GM18519 (cell line): ENCODE data around the gene MPDU1.
A peak's percentile ranks its signal among the peaks of the same experiment; 100 is the strongest.

ENCODE experiments used
- ATAC-seq: cut with Tn5 transposase; IDR thresholded peaks from one replicate; pipeline ENCODE4 v1.9.1; 2021; ENCODE audit warnings: mild to moderate bottlenecking, moderate library complexity; ENCODE audit not compliant: unreplicated experiment, low FRiP score

MPDU1 gene

GRCh38 chr17:7583253-7584109 is at the start of gene MPDU1:
Gene MPDU1, plus strand, starts transcription at chr17:7583852. Its CDS starts 11 bp downstream, at chr17:7583863.
- ATAC-seq: peak; percentile 38

DNA sequence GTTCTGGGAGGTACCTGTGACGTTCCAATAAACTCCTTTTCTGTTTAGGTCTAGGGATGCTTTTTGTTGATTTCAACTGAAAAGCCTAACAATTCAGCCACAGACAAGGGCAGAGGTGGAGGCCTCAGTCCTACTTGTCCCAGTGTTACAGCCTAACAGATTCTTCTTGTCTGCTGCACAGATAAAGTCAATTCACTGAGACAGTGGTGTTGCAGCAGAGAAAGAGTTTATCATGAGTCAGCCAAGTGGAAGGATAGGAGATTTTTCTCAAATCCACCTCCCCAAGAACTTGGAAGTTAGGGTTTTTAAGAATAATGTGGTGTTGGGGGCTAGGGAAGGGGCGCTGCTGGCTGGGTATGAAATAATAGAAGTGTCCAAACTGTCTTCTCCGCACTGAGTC is 45.6 kb upstream of the MPDU1 start:
- ATAC-seq: no peak

DNA sequence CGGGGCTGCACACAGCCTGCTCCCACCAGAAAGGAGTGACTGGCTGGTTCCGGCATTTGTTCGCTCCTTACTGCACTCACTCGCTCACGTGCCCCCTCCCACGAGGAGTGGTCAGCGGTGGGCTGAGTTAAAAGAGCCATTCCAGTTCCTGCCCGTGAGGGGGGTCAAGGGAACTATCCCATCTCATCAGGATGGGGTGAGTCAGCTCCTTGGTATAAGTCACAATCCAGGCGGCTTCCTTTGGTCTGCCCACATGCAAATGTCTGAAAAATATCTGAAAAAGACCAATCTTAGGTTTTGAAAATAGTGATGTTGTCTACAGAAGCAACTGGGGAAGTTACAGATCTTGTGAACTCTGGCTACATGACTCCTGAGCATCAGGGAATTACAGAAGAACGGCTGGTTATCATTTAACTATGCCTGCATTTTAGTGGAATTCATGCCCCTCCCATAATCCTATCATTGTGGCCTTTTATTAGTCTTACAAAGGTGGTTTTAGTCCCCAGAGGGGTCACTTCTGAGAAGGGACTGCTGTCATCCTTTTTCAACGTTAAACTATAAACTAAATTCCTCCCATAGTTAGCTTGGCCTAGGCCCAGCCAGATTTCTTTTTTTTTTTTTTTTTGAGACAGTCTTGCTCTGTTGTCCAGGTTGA is 44.6 kb upstream of the MPDU1 start:
- no peak for ATAC-seq

DNA sequence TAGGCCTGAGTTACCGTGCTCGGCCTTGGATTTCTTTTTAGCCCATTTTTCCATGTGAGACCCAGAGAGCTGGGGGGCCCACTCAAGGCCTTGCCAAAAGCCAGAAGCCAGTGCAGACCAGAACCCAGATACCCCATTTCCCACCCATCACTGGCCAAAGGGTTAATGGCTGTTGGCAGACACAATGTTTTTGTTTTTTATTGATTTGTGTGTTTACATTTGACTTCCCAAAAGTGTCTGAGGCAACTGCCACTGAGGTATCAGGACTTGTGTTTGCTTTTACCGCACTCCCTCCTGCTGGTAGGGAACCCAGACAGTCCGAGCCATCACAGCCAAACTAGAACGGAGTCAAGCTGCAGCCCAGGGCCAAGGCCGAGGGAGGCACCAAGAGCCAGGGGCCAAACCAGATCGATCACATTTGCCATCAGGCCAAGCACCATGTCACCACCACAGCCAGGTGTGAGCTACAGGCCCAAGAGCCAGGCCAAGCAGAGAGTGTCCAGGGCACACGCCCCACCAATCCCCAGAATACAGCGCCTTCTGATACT is 42.5 kb upstream of the MPDU1 start:
- no peak for ATAC-seq

DNA sequence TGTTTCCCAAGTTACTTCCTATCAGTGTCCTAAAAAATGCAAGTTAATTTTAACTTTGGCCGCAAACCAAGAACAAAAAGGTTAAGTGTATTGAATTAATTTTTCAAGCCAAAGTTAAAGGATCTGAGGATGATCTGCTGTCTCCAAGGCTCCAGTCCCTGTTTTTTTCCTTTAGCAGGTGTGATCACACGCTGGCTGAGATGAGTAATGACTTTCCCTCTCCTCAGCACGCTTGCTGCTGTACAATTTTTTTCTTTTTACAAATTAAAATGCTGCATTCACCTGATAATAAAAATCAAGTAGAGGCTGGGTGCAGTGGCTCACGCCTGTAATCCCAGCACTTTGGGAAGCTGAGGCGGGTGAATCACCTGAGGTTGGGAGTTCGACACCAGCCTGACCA is 38.7 kb upstream of the MPDU1 start:
- ATAC-seq: no peak

DNA sequence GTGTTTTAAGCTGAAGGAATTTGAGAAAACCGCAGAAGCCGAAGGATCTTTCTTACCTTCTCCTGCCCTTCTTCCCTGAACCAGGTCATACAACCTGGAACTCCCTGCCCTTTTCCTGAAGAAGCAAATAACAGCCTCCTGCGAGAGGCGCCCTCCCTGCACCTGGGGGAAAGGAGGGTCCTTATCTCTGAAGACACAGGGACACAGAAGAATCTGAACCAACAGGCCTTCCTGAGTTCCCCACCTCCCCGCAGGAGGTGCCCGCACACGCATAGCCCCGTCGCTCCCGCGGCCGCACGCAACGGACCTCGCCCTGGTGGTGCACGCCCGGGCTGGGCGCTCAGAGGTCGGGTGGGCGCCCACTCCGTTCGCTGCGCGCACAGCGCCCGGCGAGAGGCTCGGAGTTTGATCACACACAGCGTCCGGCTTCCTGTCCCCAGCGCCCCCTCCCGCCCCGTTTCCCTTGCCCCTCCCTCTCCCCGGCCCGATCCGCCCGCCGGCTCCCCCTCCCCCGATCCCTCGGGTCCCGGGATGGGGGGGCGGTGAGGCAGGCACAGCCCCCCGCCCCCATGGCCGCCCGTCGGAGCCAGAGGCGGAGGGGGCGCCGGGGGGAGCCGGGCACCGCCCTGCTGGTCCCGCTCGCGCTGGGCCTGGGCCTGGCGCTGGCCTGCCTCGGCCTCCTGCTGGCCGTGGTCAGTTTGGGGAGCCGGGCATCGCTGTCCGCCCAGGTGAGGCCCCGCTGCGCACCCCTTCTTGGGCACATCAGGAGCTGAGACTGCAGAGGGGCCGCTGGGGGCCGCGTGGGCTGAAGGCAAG is 34.9 kb upstream of the MPDU1 start, which contains the start of gene TNFSF12:
Gene TNFSF12 (plus strand): TSS at position 474 of the 816 bp plus-strand sequence. CDS start 96 bp downstream, at position 570.
- ATAC-seq: no peak

GRCh38 chr17:7549401-7550055 is 34.1 kb upstream of the MPDU1 start:
- no peak for ATAC-seq

GRCh38 chr17:7550344-7550743 is 33.3 kb upstream of the MPDU1 start:
- ATAC-seq: no peak

DNA sequence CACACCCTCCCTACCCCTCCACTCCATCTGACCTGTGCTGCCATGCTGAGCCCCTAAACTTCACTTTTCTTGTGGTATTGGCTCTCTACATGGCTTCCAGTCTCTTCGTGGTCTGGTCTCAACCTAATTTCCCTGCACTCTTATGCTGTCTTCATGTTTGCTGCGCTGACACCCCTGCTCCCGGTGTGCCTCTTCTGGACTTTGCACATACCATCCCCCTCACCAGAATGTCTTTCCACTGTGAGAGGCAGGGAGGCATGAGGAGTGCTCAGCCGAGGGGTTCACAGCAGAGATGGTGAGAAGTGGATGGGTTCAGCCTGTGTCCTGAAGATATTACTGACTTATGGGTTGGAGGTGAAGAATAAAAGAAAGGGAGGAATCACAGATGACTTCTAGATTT is 32.3 kb upstream of the MPDU1 start:
- no peak for ATAC-seq

- no peak for ATAC-seq
Measured at GRCh38 chr17:7552621-7553051, 31.0 kb upstream of the MPDU1 start.

DNA sequence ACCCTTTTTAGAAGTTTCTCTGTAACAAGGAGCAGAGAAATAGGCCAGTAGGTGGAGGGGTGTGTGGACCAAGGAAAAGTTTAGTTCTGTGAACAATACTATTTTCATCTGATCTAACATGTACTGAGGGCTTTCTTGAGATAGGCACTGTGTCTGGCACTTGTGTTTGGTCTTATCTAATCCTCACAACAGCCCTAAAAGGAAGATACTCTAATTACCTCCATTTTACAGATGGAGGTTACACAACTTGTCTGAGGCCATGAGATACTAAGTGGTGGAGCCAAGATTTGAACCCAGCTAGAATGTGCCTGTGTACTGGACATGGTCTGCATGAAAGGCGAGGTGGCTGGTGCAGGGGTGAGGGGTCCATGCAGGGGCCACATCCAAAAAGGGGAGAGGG is 30.3 kb upstream of the MPDU1 start:
- no peak for ATAC-seq

DNA sequence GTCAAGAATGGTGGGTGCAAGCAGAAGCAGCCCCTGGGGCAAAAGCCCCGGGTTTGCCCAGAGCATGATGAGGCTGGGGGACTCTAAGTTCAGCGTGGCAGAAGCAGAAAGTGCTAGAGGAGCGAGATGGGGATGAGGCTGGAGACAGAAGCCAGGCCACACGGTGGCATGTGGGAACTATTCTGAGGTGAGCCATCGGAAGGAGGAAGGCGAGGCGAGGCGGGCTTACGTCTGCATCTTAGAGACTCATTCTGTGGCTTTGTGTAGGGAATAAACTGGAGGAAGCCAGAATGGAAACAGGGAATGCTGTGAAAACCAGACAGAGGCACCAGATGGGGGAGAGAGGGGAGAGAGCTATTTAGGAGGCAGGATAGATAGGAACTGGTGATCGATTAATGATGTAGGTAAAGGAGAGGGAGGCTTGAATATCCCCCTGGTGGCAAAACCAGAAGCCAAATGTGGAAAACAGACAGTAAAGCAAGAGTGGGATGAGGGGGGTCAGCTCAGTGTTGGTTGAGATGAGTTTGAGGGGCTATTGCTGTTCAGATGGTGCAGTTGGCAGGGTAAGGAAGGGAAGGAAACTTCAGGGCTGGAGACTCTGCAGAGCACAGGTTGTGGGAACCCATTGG is 28.2 kb upstream of the MPDU1 start:
- ATAC-seq: no peak

GRCh38 chr17:7556627-7557026 is 27.0 kb upstream of the MPDU1 start:
- ATAC-seq: no peak

DNA sequence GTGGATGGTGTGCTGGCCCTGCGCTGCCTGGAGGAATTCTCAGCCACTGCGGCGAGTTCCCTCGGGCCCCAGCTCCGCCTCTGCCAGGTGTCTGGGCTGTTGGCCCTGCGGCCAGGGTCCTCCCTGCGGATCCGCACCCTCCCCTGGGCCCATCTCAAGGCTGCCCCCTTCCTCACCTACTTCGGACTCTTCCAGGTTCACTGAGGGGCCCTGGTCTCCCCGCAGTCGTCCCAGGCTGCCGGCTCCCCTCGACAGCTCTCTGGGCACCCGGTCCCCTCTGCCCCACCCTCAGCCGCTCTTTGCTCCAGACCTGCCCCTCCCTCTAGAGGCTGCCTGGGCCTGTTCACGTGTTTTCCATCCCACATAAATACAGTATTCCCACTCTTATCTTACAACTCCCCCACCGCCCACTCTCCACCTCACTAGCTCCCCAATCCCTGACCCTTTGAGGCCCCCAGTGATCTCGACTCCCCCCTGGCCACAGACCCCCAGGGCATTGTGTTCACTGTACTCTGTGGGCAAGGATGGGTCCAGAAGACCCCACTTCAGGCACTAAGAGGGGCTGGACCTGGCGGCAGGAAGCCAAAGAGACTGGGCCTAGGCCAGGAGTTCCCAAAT is 26.4 kb upstream of the MPDU1 start:
- no peak for ATAC-seq

- ATAC-seq: no peak
Measured at GRCh38 chr17:7557775-7558543, 25.7 kb upstream of the MPDU1 start.

DNA sequence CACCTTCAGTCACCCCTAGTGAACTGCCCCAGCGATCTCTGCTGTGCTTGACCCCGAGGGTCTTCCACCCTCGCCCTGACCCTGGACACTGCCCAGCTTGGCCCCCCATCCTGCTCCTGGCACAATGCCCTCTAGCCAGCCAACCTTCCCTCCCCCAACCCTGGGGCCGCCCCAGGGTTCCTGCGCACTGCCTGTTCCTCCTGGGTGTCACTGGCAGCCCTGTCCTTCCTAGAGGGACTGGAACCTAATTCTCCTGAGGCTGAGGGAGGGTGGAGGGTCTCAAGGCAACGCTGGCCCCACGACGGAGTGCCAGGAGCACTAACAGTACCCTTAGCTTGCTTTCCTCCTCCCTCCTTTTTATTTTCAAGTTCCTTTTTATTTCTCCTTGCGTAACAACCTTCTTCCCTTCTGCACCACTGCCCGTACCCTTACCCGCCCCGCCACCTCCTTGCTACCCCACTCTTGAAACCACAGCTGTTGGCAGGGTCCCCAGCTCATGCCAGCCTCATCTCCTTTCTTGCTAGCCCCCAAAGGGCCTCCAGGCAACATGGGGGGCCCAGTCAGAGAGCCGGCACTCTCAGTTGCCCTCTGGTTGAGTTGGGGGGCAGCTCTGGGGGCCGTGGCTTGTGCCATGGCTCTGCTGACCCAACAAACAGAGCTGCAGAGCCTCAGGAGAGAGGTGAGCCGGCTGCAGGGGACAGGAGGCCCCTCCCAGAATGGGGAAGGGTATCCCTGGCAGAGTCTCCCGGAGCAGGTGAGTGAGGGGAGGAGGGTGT is 24.9 kb upstream of the MPDU1 start, which contains the start of gene TNFSF13:
Gene TNFSF13 (plus strand): TSS at position 207 of the 776 bp plus-strand sequence. CDS start 290 bp downstream, at position 497.
- no peak for ATAC-seq

DNA sequence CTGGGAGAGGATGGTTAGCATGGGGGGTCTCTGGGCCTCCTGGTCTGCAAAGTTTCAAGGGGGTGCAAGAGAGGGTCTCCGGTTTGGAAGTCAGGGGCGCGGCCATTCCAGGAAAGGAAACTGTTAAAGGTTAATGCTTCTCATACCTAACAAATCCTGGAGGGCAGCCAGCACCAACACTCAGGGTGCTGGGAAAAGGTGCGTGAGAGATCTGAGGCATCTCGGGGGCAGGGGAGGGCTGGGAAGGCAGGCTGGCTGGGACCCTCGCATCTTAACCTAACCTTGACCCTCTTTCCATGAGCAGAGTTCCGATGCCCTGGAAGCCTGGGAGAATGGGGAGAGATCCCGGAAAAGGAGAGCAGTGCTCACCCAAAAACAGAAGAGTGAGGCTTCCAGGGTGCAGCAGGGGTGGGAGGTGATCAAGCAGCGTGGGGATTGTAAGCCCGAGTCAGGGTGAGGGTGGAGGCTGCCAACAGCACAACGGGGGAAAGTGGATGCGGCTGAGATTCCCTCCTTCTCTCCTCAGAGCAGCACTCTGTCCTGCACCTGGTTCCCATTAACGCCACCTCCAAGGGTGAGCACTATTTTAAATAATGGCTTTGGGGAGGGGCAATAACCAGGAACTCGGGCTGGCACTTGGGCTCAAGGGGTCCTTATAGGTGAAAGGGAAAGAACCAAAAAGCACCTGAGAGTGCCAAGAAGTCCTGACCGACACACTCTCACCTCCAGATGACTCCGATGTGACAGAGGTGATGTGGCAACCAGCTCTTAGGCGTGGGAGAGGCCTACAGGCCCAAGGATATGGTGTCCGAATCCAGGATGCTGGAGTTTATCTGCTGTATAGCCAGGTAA is 24.1 kb upstream of the MPDU1 start:
- ATAC-seq: no peak
